ENCODE data around the gene MCRS1.

DNA sequence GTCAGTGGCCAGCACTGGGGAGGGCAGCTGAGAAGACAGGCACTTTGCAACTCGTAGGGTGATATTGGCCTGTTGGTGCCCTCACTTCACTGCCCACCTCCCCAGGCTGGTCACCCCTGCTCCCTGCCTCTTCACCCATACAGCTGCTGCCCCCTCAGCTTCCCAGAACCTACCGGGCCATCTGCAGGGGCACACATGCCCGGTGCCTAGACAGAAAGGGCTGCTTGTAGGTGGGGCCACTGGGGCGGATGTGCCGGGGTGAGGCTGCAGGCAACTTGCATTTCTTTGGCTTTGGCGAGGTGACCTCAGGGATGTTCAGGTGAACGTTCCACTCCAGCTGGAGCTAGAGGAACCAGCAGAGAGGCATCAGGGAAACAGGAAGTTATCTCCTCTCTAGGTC is 20.3 kb upstream of the MCRS1 start:
- TF ChIP-seq, protein P1, sequence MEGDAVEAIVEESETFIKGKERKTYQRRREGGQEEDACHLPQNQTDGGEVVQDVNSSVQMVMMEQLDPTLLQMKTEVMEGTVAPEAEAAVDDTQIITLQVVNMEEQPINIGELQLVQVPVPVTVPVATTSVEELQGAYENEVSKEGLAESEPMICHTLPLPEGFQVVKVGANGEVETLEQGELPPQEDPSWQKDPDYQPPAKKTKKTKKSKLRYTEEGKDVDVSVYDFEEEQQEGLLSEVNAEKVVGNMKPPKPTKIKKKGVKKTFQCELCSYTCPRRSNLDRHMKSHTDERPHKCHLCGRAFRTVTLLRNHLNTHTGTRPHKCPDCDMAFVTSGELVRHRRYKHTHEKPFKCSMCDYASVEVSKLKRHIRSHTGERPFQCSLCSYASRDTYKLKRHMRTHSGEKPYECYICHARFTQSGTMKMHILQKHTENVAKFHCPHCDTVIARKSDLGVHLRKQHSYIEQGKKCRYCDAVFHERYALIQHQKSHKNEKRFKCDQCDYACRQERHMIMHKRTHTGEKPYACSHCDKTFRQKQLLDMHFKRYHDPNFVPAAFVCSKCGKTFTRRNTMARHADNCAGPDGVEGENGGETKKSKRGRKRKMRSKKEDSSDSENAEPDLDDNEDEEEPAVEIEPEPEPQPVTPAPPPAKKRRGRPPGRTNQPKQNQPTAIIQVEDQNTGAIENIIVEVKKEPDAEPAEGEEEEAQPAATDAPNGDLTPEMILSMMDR (IDR thresholded peaks at IDR 0.05; ENCODE audit: low read depth, low read length, missing input control), result no peak
- TF ChIP-seq TAF1 (conservative IDR thresholded peaks at IDR 0.05), result no peak
- TF ChIP-seq, protein P2, sequence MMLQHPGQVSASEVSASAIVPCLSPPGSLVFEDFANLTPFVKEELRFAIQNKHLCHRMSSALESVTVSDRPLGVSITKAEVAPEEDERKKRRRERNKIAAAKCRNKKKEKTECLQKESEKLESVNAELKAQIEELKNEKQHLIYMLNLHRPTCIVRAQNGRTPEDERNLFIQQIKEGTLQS (IDR thresholded peaks at IDR 0.05), result no peak
- TF ChIP-seq RAD21 (IDR thresholded peaks at IDR 0.05), result no peak
- TF ChIP-seq, protein P3, sequence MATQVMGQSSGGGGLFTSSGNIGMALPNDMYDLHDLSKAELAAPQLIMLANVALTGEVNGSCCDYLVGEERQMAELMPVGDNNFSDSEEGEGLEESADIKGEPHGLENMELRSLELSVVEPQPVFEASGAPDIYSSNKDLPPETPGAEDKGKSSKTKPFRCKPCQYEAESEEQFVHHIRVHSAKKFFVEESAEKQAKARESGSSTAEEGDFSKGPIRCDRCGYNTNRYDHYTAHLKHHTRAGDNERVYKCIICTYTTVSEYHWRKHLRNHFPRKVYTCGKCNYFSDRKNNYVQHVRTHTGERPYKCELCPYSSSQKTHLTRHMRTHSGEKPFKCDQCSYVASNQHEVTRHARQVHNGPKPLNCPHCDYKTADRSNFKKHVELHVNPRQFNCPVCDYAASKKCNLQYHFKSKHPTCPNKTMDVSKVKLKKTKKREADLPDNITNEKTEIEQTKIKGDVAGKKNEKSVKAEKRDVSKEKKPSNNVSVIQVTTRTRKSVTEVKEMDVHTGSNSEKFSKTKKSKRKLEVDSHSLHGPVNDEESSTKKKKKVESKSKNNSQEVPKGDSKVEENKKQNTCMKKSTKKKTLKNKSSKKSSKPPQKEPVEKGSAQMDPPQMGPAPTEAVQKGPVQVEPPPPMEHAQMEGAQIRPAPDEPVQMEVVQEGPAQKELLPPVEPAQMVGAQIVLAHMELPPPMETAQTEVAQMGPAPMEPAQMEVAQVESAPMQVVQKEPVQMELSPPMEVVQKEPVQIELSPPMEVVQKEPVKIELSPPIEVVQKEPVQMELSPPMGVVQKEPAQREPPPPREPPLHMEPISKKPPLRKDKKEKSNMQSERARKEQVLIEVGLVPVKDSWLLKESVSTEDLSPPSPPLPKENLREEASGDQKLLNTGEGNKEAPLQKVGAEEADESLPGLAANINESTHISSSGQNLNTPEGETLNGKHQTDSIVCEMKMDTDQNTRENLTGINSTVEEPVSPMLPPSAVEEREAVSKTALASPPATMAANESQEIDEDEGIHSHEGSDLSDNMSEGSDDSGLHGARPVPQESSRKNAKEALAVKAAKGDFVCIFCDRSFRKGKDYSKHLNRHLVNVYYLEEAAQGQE (IDR thresholded peaks at IDR 0.05), result no peak
- TF ChIP-seq JUND (IDR thresholded peaks at IDR 0.05), result no peak
- no peak for TF ChIP-seq RXRA (IDR thresholded peaks at IDR 0.05)
- TF ChIP-seq EGR1 (IDR thresholded peaks at IDR 0.05; ENCODE audit: low read depth in 2 of 2), result no peak
- no peak for TF ChIP-seq GABPA (IDR thresholded peaks at IDR 0.05 in 1 of 2, conservative IDR thresholded peaks at IDR 0.05 in 1 of 2)
- TF ChIP-seq HNF4G (IDR thresholded peaks at IDR 0.05), result no peak
- TF ChIP-seq FOXA1 (IDR thresholded peaks at IDR 0.05), result no peak
